Stimulated activated CD8-positive, alpha-beta memory T cell treated with anti-CD3 and anti-CD28 coated beads, Interleukin-2, amount 100 ng/mL, for 1 hour (primary cell): ENCODE data around the gene ZBTB8OS.
A peak's percentile ranks its signal among the peaks of the same experiment; 100 is the strongest.
"Not testable (repeated sequence)": the region's sequence is repeated elsewhere in the genome, so short reads cannot be mapped to it uniquely, and the experiment has no call there.

Source experiments
- DNase-seq, 2 donors: peaks; one replicate each; pipeline ENCODE4 v3.0.0-alpha.2; 2020; ENCODE audit warnings: low read depth in 2 of 2

Gene ZBTB8OS

DNA sequence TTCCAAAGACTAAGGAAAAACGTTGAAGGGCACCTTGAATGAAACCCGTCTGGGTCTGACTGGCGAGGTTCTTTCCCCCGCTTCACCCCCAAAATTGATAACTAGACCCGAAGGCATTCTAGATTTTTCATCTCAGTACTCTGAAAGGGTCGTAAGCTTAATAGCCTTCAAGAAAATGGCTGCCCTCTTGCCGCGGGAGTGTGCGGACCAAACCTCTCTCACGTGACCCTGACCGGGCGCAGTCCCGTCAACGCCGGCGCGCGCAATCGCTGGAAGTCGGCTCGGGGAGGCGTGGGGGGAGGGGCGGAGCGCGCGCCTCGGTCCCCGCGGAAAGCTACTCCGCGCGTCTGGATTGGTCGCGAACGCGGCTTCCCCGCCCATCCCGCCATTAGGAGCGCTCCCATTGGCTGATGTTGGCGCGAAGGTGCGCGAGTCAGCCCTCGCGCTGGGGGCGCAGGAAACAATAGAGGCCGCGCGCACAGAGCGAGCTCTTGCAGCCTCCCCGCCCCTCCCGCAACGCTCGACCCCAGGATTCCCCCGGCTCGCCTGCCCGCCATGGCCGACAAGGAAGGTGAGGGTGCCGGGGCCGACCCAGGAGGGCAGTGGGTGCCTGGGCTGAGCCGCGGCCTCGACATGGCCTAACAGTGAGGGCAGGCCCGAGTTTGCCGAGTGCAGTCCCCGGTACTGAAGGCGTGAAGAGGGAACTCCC is 556 bp upstream of the ZBTB8OS start, which contains the start of gene RBBP4:
Gene RBBP4, plus strand, starts transcription at position 457 of the 709 bp plus-strand sequence. Its CDS starts 99 bp downstream, at position 556.
- peak; percentile 97 to 99 for DNase-seq

GRCh38 chr1:32647308-32648134 is 2.8 kb downstream of the ZBTB8OS start:
- DNase-seq = no peak

DNA sequence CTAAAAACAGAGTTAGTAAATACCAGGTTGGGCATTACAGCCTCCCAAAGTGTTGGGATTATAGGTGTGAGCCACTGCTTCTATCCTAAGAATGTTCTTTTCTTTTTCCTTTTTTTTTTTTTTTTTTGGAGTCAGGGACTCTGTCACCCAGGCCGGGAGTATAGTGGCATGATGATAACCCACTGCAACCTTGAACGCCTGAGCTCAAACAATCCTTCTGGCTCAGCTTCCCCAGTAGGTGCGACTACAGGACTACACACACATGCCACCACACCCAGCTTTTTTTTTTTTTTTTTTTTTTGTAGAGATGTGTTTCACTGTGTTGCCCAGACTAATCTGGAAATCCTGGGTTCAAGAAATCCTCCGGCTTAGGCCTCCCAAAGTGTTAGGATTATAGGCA is 5.9 kb downstream of the ZBTB8OS start:
- no peak for DNase-seq

DNA sequence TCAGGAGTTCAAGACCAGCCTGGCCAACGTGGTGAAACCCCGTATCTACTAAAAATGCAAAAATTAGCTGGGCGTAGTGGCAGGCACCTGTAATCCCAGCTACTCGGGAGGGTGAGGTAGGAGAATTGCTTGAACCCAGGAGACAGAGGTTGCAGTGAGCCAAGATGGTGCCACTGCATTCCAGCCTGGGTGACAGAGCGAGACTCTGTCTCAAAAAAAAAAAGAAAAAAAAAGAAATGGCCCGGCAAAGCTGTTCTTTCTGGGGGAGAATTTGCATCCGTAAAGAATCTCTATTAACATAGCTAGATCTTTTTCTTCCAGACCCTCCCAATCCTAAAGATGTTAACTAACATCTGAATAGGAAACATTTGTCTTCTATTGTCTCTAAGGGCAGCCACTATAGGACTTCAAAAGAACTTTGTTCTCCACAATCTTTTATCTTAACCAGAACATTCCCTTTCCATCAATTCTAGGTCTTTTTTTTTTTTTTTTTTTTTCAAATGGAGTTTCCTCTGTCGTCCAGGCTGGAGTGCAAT is 8.0 kb downstream of the ZBTB8OS start:
- not testable (repeated sequence) for DNase-seq

- DNase-seq = no peak
Measured at GRCh38 chr1:32639489-32640075, 10.8 kb downstream of the ZBTB8OS start.

- DNase-seq = no peak
Measured at GRCh38 chr1:32636914-32637645, 13.3 kb downstream of the ZBTB8OS start.

DNA sequence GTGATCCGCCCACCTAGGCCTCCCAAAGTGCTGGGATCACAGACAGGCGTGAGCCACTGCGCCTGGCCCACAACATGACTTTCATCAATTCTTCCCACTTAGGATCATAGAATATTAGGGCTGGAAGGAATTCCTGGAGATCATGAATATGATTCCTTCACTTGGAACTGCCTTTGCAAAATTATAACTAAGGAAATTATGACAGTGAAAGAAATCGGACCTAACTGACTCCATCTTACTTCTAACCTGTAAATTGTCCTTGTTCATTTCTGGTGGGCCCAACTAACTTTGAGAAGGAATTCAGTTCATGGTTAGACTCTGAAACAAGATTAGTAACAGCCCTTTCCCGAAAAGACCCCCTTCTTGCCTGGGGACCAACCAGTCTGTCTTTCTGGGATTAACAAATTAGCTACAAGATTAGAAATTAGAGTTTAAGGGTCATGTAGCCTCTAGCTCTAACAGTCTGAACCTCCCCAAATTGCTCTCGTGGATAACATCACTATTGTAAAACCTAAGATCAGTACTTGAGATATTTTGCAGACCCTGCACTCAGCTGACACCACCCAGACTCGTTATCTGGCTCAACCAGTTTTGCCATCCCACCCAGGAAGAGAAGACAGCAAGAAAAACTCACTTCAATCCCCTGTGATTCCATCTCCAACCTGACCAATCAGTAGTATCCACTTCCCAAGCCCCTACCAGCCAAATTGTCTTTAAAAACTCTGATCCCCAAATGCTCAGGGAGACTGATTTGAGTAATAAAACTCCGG is 14.7 kb downstream of the ZBTB8OS start:
- no peak for DNase-seq

DNA sequence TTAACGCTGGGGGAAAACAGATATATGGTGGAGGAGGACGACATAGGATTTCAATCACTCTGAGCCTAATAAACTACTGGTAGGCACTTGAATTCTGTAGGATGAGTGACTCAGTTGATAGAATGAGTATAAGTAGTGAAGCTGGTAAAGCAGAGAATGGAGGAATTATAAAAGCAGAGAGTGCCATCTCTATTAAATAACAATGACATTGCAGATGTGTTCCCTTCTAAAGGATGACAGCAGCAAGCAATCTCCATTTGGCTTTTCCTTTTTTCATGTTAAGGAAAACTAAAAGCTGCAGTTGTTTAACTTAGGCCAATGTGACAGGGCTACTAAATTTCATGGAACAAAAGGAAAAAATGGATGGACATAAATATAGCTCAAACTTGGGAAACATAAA is 17.5 kb downstream of the ZBTB8OS start:
- no peak for DNase-seq

DNA sequence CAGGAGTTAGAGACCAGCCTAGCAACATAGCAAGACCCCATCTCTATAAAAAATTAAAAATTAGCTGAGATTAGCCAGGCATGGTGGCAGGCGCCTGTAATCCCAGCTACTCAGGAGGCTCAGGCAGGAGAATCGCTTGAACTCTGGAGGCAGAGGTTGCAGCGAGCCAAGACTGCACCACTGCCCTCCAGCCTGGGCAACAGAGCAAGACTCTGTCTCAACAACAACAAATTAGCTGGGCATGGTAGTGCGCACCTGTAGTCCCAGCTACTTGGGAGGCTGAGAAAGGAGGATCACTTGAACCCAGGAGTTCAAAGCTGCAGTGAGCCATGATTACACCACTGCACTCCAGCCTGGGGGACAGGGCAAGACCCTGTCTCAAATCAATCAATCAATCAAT is 20.2 kb downstream of the ZBTB8OS start:
- DNase-seq = not testable (repeated sequence)

DNA sequence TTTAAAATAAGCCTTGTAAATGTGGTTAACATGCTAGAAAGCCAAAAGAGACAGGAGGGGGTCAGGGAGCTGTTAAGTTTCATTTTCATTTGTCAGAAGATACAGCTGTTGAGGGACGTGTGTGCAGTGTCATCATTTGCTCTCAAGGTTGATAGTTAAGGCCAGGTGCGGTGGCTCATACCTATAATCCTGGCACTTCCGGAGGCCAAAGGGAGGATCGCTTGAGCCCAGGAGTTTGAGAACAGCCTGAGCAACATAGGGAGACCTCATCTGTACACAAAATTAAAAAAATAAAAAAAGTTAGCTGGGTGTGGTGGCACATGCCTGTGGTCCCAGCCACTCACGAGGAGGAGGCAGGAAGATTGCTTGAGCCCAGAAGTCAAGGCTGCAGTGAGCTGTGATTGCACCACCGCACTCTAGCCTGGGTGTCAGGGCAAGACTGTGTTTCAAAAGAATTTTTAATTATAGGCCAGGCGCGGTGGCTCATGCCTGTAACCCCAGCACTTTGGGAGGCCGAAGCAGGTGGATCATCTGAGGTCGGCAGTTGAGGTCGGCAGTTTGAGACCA is 22.7 kb downstream of the ZBTB8OS start:
- DNase-seq = no peak

GRCh38 chr1:32626176-32626575 is 24.2 kb downstream of the ZBTB8OS start:
- DNase-seq = no peak

DNA sequence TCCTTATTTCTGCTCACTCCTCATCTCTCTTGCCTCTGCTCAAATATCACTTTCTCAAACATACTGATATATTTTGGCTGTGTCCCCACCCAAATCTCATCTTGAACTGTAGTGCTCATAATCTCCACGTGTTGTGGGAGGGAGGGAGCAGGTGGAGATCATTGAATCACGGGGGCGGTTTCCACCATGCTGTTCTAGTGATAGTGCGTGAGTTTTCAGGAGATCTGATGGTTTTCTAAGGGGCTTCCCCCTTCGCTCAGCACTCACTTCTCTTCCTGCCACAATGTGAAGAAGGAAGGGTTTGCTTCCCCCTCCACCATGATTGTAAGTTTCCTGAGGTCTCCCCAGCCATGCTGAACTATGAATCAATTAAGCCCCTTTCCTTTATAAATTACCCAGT is 26.6 kb downstream of the ZBTB8OS start:
- no peak for DNase-seq

GRCh38 chr1:32622806-32623681 is 27.3 kb downstream of the ZBTB8OS start:
- DNase-seq = no peak

DNA sequence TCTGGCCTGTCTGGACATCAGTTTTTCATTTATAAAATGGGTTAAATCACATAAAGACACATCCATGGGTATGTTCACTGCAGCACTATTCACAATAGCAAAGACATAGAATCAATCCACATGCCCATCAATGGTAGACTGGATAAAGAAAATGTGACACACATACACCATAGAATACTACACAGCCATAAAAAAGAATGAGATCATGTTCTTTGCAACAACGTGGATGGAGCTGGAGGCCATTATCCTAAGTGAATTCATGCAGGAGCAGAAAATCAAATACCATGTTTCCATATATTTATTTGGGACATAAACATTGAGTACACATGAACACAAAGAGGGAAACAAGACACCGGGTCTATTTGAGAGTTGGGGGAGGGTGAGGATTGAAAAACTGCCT is 28.1 kb downstream of the ZBTB8OS start:
- no peak for DNase-seq

- DNase-seq = no peak
Measured at GRCh38 chr1:32619701-32620485, 30.5 kb downstream of the ZBTB8OS start.

DNA sequence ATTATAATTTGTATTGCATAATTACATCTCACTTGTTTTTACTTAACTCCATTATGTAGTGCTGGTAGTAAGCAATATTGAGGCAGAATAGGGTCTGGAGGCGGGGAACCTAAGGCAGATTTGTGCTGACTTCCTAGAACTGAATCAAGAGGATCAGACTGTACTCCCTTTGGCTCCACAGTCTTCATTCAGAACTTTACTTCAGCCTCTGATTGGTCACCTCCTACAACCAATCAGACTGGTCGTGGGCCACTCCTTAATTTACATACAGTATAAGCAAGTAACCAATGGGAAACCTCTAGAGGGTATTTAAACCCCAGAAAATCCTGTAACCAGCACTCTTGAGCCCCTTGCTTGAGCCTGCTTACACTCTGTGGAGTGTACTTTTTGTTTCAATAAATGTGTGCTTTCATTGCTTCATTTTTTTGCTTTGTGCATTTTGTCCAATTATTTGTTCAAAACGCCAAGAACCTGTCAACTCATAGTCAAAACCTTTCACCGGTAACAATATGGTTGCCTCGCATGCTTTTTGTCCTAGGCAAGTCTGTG is 31.6 kb downstream of the ZBTB8OS start:
- no peak for DNase-seq

DNA sequence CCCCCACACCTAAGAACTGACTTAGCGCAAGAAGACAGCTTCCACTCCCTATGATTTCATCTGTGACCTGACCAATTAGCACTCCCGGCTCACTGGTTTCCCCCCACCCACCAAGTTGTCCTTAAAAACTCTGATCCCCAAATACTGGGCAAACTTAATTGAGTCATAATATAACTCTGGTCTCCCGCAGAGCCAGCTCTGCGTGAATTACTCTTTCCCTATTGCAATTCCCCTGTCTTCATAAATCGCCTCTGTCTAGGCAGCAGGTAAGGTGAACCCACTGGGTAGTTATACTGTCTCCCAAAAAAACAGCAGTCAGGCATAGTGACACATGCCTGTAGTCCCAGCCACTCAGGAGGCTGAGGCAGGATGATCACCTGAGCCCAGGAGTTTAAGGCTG is 36.9 kb downstream of the ZBTB8OS start:
- no peak for DNase-seq

- peak in 1 of 2 donors; percentile 15 for DNase-seq
Measured at GRCh38 chr1:32612189-32612881, 38.0 kb downstream of the ZBTB8OS start.
